GM19455 (cell line): ENCODE data around the gene MR1.

Experiments
- ATAC-seq: cut with Tn5 transposase; IDR thresholded peaks from one replicate; pipeline ENCODE4 v1.9.1; 2021; ENCODE audit not compliant: unreplicated experiment

MR1 gene

DNA sequence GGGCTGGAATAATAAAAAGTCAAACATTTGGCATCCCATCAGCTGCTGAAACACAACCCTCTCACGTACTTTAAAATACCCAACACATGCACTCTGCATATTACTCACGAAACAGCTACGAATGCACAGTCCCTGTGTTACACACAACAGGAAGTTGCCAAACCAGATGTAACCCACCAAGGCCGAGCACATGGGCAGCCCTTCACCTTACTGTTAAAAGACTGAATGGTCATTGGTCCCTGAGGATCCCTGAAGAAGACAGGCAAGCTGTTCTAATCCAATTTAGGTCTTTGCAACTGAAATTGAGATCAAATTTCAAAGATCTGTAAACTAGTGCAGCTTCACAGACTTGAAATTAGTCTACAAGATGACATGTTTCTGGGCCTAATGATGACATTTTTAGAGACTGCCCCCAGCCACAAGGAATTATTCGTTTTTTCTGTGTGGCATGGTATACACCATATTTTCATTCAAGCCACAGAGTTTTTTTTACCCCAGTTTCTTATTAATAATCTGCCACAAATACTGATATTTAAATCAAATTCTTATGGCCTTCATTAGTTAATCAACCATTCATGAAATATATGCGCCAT is 29.1 kb downstream of the MR1 start:
- peak; percentile 70 for ATAC-seq

DNA sequence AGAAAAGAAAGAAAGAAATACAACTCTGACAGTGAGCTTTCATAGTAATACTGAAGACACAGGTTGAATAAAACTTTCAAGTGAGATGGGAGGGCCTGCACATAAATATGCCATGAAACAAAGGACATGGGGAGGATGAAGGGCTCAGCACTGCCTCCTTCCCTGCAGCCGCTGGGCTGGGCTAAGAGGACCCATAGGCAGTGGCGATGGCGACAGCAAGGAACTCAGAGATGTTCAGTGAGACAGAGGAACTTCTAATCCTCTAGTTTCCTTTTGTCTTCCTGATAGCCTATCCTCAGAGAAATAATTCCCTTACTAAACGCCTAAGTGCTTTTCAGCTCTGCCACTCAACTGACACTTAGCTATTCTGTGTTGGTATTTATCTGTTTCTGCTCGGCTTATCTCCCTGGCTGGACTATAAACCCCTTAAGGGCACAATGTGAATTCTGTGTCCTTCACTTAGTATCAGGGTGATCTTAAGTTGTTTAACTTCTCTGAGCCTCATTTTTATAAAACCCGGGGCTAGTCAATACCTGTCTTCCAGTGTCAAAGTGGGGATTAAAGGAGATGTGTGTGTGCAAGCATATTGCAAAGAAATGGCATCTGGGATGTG is 30.3 kb downstream of the MR1 start:
- ATAC-seq = no peak

- ATAC-seq = no peak
Observed at GRCh38 chr1:181064702-181065101, 30.9 kb downstream of the MR1 start.

DNA sequence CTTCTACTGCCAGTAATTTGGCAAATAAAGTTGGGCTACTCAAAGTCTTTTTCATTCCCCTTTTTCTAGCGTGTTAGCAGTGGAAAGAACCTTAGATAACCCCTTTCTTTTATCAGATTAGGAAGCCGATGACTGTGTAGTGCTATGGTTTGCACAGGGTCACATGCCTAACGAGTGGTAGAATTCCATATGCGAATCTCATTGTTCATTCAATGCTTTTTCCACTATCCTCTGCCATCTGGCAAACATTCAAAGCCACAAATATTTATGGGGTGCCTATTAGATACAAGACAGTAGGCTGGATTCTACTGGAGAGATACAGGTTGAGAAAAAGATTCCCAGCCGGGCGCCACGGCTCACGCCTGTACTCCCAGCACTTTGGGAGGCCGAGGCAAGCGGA is 39.9 kb downstream of the MR1 start:
- ATAC-seq = no peak

DNA sequence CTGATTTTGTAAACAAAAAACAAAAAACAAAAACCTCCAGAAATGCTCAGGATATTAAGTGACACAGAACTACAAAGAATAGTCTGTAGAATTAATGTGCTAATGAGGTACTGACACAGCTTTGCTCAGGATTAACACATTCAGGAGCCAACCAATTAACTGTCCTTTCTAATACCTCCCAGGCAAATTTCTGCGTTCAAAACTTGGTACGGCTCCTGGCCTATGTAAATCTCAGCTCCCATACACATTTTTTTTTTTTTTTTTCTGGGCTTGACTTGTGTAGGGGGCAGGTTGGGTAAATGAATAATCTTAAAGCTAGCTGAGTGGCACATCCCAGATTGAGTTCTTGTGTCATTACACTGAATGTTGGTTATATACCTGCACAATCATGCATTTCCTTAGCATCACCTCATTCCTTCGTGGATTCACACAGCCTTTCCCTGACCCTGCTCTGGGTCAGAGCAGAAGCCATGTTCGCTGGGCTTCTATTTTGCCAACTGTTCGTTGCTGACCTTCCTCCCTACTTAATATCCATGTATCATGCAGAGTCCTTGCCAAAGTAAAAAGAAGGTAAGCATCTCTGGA is 42.1 kb downstream of the MR1 start:
- ATAC-seq = no peak

GRCh38 chr1:181076852-181077251 is 43.1 kb downstream of the MR1 start:
- ATAC-seq = no peak

GRCh38 chr1:181077576-181078242 is 43.9 kb downstream of the MR1 start:
- ATAC-seq = no peak

- ATAC-seq = no peak
Observed at GRCh38 chr1:181079382-181079781, 45.6 kb downstream of the MR1 start.

- no peak for ATAC-seq
Observed at GRCh38 chr1:181079920-181080319, 46.1 kb downstream of the MR1 start.

GRCh38 chr1:181080556-181080955 is 46.8 kb downstream of the MR1 start:
- ATAC-seq = no peak

DNA sequence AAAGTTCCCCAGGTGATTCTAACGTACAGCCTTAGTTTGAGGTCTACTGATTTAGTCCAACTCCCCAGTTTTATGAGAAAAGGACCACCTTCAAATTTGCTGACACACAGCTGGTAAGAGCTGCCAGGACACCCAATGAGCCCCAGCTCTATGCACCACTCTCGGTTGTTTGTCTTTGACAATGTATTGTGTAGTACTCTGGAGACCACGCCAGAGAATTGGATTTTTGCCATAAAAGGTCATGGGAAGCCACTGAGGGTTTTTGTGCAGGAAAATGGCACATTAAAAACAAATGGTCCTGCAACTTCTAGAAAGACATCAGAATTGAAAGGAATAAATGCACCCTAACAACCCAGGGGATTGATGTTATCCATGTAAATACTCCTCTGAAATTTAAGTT is 47.6 kb downstream of the MR1 start:
- no peak for ATAC-seq

GRCh38 chr1:181083842-181084605 is 50.2 kb downstream of the MR1 start:
- ATAC-seq = no peak

- no peak for ATAC-seq
Observed at GRCh38 chr1:181084606-181084969, 50.8 kb downstream of the MR1 start.

DNA sequence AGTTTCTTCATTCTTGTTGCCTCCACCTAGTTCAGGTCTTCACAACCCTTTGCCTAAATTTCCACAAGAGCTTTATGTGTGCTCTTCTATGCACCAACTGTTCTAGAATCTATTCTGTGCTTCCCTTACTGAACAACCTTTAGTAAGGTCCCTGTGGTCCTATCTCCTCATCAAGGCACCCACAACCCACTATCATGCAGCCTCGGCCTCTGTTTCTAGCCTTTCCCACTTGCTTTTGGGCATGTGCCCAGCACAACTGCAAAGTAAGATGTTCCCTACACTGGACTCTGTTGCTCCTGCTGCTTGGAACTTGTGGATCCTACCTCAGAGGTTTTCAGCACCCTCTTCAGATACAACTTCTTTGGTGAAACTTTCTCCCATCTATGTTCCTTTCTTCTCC is 52.3 kb downstream of the MR1 start:
- ATAC-seq = no peak

DNA sequence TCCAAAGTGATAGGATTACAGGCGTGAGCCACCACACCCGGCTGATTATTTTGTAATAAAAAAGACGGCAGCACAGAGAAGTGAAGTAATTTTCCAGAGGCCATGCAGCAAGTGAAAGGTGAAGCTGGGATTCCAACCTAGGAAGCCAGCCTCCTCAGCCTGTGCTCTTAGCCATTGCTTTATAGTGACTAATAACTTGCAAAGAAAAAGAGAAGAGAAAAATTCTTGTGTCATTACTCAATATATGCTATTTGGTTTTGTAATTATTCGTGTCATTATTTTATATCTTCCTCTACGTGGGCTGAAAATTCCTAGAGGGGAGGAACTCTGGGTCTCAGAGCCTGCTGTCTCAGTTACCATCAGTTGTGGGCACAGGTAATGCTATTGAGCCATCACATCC is 53.1 kb downstream of the MR1 start:
- ATAC-seq = no peak

GRCh38 chr1:181087400-181087901 is 53.7 kb downstream of the MR1 start:
- no peak for ATAC-seq

DNA sequence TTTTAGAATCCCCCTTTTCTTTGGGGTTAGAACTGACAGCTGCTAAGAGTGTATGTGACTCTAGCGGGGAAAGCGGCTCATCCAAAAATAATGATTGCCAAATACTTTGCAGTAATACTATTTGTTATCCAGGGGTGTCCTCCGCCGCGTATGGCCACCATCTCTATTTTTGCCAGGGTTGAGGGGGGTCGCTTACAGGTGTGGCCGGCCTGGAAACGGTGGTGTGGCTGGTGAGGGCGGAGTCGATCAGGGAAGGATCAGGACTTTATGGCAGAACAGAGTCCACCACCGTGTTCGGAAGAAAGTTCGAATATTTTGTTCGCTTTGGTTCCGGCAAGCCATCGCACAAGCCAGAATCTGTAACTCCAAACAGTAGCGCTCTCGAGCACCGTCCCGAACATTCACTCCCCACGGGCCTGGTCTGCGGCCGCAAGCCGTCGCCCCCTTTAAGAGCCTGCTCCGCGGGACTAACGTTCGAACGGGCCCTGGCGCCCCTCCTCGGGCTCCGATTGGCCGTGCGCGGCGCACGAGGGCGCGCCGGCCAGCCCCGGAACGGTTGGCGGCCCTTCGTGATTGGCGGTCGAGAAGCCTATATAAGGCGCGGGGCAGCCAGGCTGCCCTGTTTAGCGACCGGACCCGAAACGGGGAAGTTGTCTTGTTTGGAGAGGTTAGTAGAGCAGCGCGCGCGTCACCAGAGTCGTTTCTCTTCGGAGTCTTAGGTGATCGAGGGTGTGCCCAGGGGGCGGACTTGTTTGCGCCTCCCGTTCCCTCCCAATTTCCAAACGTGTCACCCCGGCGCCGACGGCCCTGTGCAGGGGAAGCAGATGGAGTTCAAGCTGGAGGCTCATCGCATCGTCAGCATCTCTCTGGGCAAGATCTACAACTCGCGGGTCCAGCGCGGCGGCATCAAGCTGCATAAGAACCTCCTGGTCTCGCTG is 54.6 kb downstream of the MR1 start, which contains the start of gene IER5:
IER5 (plus strand) TSS at position 622 of the 938 bp plus-strand sequence; CDS start at position 825, 203 bp downstream.
- ATAC-seq = peak; percentile 69

DNA sequence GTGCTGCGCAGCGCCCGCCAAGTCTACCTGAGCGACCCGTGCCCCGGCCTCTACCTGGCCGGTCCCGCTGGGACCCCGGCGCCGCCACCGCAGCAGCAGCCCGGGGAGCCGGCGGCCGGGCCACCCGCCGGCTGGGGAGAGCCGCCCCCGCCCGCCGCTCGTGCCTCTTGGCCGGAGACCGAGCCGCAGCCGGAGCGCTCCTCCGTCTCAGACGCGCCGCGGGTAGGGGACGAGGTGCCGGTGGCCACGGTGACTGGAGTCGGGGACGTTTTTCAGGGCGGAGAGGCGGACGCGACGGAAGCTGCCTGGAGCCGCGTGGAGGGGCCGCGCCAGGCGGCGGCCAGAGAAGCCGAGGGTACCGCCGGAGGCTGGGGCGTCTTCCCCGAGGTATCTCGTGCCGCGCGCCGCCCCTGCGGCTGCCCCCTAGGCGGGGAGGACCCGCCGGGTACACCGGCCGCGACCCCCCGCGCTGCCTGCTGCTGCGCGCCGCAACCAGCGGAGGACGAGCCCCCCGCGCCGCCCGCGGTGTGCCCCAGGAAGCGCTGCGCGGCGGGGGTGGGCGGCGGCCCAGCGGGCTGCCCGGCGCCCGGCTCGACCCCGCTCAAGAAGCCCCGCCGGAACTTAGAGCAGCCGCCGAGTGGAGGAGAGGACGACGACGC is 55.4 kb downstream of the MR1 start:
- peak; percentile 9 for ATAC-seq

GRCh38 chr1:181089676-181090544 is 56.1 kb downstream of the MR1 start:
- ATAC-seq = peak; percentile 30
